ENCODE results near the gene ZMYND10. TPM values are rescaled to one million over a fixed set of nuclear protein-coding genes. Genes with fewer than 3 reads are reported as not detected.
"Not testable (repeated sequence)": the region's sequence is repeated elsewhere in the genome, so short reads cannot be mapped to it uniquely, and the experiment has no call there.

Gene ZMYND10
- total and polyA plus RNA-seq, 2 experiments from 2014 or later = 0.29 to 0.31 TPM

DNA sequence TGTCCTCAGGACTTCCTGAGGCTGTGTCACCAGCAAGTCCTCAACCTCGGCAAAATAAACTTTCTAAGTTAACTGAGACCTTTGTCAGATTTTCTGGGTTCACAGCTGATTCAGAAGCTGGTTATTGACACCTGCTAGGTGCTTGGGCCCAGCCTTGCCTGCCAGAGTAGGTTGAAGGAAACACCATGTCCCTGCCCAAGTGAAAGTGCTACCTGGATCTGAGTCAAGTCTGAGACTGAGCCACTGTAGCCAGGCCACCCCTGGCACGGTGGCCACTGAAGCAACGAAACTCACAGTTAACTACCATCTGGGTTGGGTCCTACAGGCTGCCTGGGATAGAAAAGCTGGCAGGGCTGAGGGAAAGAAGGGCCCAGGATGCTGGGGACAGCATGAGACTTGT lies 31.2 kb downstream of the ZMYND10 start:
- H3K27me3 ChIP-seq (ENCODE audit: insufficient read depth) = no peaks in the 10 kb centered on the region
- H2AFZ ChIP-seq = no peak overlapping the region
- peaks cover 10% of the 10 kb centered on the region for H3K4me1 Mint-ChIP-seq
- H3F3A ChIP-seq (replicated peaks; ENCODE audit: low read depth) = 0 out of 2 replicates have a peak, but pooled peaks cover 6% of the 10 kb centered on the region
- peaks cover 28% of the 10 kb centered on the region for H3K9me3 Mint-ChIP-seq
- DNase-seq (ENCODE audit: low spot score) (no peak), ATAC-seq (no peak)
- no peaks in the 10 kb centered on the region; the same call in 1 of the 2 replicates for H4K20me1 ChIP-seq (replicated peaks; ENCODE audit: insufficient read depth)
- peaks cover 7% of the 10 kb centered on the region for H3K27me3 Mint-ChIP-seq (ENCODE audit: insufficient read depth, low read depth, poor library complexity)
- H3K4me3 Mint-ChIP-seq = no peak overlapping the region
- H3K36me3 ChIP-seq (ENCODE audit: insufficient read depth) = peaks cover 6% of the 10 kb centered on the region
- peaks cover 66% of the 10 kb centered on the region for H3K36me3 Mint-ChIP-seq (ENCODE audit: low read depth)
- H3K4me1 ChIP-seq (ENCODE audit: insufficient read depth) = no peaks in the 10 kb centered on the region; the same call in 1 of the 2 replicates
- peaks cover 11% of the 10 kb centered on the region for H3K79me2 ChIP-seq (replicated peaks; ENCODE audit: insufficient read depth)
- H3K9me2 ChIP-seq (ENCODE audit: insufficient read depth) = no peaks in the 10 kb centered on the region
- H3K27ac Mint-ChIP-seq = no peak overlapping the region
- TF ChIP-seq STAT1 (IDR thresholded peaks at IDR 0.05; ENCODE audit: unreplicated experiment) (no peak), EZH2phosphoT487 (IDR thresholded peaks at IDR 0.05; ENCODE audit: unreplicated experiment) (no peak), ZNF114 (CRISPR knock-in tag; IDR thresholded peaks at IDR 0.05) (no peak), NANOG (IDR thresholded peaks at IDR 0.05; ENCODE audit: borderline replicate concordance) (no peak)
- H3K27ac ChIP-seq (ENCODE audit: low read depth) = no peak overlapping the region
- no peak overlapping the region for H3K4me2 ChIP-seq
- H3K4me3 ChIP-seq = no peak overlapping the region

GRCh38 chr3:50312041-50312440 lies 33.5 kb downstream of the ZMYND10 start:
- Mint-ChIP-seq H3K36me3 (ENCODE audit: low read depth) (peaks cover 58% of the 10 kb centered on the region), H3K9me3 (peaks cover 50% of the 10 kb centered on the region)
- H3K36me3 ChIP-seq (ENCODE audit: insufficient read depth); H3K27ac Mint-ChIP-seq; H3K79me2 ChIP-seq (replicated peaks; ENCODE audit: insufficient read depth); H3K4me2 ChIP-seq; H3K9me2 ChIP-seq (ENCODE audit: insufficient read depth); DNase-seq (ENCODE audit: low spot score); H3K4me1 ChIP-seq (ENCODE audit: insufficient read depth); H3K27ac ChIP-seq (ENCODE audit: low read depth); H3K27me3 Mint-ChIP-seq (ENCODE audit: insufficient read depth, low read depth, poor library complexity); H3K27me3 ChIP-seq (ENCODE audit: insufficient read depth); H2AFZ ChIP-seq; H3F3A ChIP-seq (replicated peaks; ENCODE audit: low read depth); ATAC-seq; H3K4me1 Mint-ChIP-seq; H3K4me3 Mint-ChIP-seq; H3K4me3 ChIP-seq; H4K20me1 ChIP-seq (replicated peaks; ENCODE audit: insufficient read depth): not testable (repeated sequence)

- Mint-ChIP-seq H3K27ac (no peak overlapping the region), H3K4me3 (no peak overlapping the region), H3K36me3 (ENCODE audit: low read depth) (peaks cover 28% of the 10 kb centered on the region), H3K9me3 (peaks cover 44% of the 10 kb centered on the region), H3K27me3 (ENCODE audit: insufficient read depth, low read depth, poor library complexity) (peaks cover 11% of the 10 kb centered on the region), H3K4me1 (peaks cover 19% of the 10 kb centered on the region)
- ATAC-seq (no peak), DNase-seq (ENCODE audit: low spot score) (no peak)
- Histone ChIP-seq H4K20me1 (replicated peaks; ENCODE audit: insufficient read depth) (no peaks in the 10 kb centered on the region), H3K27ac (ENCODE audit: low read depth) (no peak overlapping the region), H3F3A (replicated peaks; ENCODE audit: low read depth) (peaks cover 14% of the 10 kb centered on the region), H3K36me3 (ENCODE audit: insufficient read depth) (no peaks in the 10 kb centered on the region), H3K4me1 (ENCODE audit: insufficient read depth) (peaks cover 19% of the 10 kb centered on the region), H3K9me2 (ENCODE audit: insufficient read depth) (no peaks in the 10 kb centered on the region), H3K79me2 (replicated peaks; ENCODE audit: insufficient read depth) (no peaks in the 10 kb centered on the region), H3K27me3 (ENCODE audit: insufficient read depth) (no peaks in the 10 kb centered on the region), H2AFZ (no peak overlapping the region), H3K4me3 (no peak overlapping the region), H3K4me2 (no peak overlapping the region)
- TF ChIP-seq, protein P1, sequence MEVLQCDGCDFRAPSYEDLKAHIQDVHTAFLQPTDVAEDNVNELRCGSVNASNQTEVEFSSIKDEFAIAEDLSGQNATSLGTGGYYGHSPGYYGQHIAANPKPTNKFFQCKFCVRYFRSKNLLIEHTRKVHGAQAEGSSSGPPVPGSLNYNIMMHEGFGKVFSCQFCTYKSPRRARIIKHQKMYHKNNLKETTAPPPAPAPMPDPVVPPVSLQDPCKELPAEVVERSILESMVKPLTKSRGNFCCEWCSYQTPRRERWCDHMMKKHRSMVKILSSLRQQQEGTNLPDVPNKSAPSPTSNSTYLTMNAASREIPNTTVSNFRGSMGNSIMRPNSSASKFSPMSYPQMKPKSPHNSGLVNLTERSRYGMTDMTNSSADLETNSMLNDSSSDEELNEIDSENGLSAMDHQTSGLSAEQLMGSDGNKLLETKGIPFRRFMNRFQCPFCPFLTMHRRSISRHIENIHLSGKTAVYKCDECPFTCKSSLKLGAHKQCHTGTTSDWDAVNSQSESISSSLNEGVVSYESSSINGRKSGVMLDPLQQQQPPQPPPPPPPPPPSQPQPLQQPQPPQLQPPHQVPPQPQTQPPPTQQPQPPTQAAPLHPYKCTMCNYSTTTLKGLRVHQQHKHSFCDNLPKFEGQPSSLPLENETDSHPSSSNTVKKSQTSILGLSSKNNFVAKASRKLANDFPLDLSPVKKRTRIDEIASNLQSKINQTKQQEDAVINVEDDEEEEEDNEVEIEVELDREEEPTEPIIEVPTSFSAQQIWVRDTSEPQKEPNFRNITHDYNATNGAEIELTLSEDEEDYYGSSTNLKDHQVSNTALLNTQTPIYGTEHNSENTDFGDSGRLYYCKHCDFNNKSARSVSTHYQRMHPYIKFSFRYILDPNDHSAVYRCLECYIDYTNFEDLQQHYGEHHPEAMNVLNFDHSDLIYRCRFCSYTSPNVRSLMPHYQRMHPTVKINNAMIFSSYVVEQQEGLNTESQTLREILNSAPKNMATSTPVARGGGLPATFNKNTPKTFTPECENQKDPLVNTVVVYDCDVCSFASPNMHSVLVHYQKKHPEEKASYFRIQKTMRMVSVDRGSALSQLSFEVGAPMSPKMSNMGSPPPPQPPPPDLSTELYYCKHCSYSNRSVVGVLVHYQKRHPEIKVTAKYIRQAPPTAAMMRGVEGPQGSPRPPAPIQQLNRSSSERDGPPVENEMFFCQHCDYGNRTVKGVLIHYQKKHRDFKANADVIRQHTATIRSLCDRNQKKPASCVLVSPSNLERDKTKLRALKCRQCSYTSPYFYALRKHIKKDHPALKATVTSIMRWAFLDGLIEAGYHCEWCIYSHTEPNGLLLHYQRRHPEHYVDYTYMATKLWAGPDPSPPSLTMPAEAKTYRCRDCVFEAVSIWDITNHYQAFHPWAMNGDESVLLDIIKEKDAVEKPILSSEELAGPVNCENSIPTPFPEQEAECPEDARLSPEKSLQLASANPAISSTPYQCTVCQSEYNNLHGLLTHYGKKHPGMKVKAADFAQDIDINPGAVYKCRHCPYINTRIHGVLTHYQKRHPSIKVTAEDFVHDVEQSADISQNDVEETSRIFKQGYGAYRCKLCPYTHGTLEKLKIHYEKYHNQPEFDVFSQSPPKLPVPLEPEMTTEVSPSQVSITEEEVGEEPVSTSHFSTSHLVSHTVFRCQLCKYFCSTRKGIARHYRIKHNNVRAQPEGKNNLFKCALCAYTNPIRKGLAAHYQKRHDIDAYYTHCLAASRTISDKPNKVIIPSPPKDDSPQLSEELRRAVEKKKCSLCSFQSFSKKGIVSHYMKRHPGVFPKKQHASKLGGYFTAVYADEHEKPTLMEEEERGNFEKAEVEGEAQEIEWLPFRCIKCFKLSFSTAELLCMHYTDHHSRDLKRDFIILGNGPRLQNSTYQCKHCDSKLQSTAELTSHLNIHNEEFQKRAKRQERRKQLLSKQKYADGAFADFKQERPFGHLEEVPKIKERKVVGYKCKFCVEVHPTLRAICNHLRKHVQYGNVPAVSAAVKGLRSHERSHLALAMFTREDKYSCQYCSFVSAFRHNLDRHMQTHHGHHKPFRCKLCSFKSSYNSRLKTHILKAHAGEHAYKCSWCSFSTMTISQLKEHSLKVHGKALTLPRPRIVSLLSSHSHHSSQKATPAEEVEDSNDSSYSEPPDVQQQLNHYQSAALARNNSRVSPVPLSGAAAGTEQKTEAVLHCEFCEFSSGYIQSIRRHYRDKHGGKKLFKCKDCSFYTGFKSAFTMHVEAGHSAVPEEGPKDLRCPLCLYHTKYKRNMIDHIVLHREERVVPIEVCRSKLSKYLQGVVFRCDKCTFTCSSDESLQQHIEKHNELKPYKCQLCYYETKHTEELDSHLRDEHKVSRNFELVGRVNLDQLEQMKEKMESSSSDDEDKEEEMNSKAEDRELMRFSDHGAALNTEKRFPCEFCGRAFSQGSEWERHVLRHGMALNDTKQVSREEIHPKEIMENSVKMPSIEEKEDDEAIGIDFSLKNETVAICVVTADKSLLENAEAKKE (CRISPR knock-in tag; IDR thresholded peaks at IDR 0.05) = no peak
- no peak for TF ChIP-seq ETS1 (IDR thresholded peaks at IDR 0.05)
- no peak for TF ChIP-seq CTCF (conservative IDR thresholded peaks at IDR 0.05; ENCODE audit: low read depth in 2 of 2)
- no peak for TF ChIP-seq NANOG (IDR thresholded peaks at IDR 0.05; ENCODE audit: borderline replicate concordance)
- TF ChIP-seq ZNF331 (CRISPR knock-in tag; IDR thresholded peaks at IDR 0.05; ENCODE audit: low read depth) = no peak
- no peak for TF ChIP-seq CREB1 (CRISPR knock-in tag; IDR thresholded peaks at IDR 0.05; ENCODE audit: low read depth)
These were observed 40.9 kb downstream of the ZMYND10 start for GRCh38 chr3:50304601-50305000.

Measured in GM23338 (cell line).